Lower leg skin (tissue), 4 donors: ENCODE measurements around the gene SATL1. TPM values are rescaled to one million over a fixed set of nuclear protein-coding genes. Genes with fewer than 3 reads are reported as not detected.

Source experiments
- DNase-seq, 2 donors: peaks; one replicate each; pipeline ENCODE4 v3.0.0-alpha.2; 2019; ENCODE audit warnings: low spot score in 2 of 2
- H3K4me3 ChIP-seq: fragments of 200-600 bp; sonication (generic); 2 replicates; pipeline ENCODE4 v1.5.1; 2017; ENCODE audit warnings: mild to moderate bottlenecking, low read depth; ENCODE audit not compliant: poor library complexity, severe bottlenecking
- POLR2A ChIP-seq, 2 donors: fragments of 450-650 bp; IDR thresholded peaks; one replicate each; pipeline ENCODE4 v1.6.1; 2016 to 2017; ENCODE audit warnings: antibody characterized with exemption in 2 of 2, mild to moderate bottlenecking in 1 of 2, moderate library complexity in 1 of 2
- WGBS, 2 donors: methylation state at CpG; one replicate each; pipeline ENCODE4 v1.1.5; 2018; 5-methylcytosine and 5-hydroxymethylcytosine counted together
- intact Hi-C: fragments of 100-400 bp; cut with DNase I; formaldehyde crosslinking; loops from one replicate; pipeline ENCODE4 v1.15.0; 2023; ENCODE audit warnings: low total_unique reads
- total RNA-seq, 4 donors: library from RNA; depleted of rRNA; stranded (reverse); fragments of >200 nt; gene quantifications; one replicate each; pipeline ENCODE4 v1.1.0, GENCODE V29; 2016
- TF ChIP-seq, protein P1 (sequence below), 3 donors: fragments of 450-650 bp; IDR thresholded peaks; one replicate each; pipeline ENCODE4 v1.5.1; 2016; ENCODE audit warnings: antibody characterized with exemption in 3 of 3, mild to moderate bottlenecking in 3 of 3, moderate library complexity in 2 of 3

The SATL1 gene
- total RNA-seq, 4 donors from 2014 or later, result 0.10 TPM; not detected in 3

DNA sequence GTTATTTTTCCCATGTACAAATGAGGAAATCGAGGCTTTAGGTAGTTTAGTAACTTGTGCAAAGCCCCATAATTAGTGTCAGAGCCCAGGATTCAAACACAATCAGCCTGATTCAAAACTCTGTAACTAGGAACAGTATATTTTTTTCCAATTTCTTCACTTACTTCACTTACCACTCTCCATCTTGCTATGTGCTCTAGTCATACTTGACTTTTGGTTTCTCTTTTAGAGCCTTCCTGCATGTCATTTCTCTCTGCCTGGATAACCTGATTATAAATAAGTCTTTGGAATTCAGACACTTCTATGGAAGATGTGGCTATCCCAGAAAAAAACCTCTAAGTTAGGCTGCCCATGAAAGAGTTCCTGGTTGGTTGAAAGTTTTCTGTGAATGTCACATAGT lies 22.2 kb downstream of the SATL1 start:
- DNase-seq, result no peak
- no peak for TF ChIP-seq POLR2A (IDR thresholded peaks at IDR 0.05)
- TF ChIP-seq, protein P1, sequence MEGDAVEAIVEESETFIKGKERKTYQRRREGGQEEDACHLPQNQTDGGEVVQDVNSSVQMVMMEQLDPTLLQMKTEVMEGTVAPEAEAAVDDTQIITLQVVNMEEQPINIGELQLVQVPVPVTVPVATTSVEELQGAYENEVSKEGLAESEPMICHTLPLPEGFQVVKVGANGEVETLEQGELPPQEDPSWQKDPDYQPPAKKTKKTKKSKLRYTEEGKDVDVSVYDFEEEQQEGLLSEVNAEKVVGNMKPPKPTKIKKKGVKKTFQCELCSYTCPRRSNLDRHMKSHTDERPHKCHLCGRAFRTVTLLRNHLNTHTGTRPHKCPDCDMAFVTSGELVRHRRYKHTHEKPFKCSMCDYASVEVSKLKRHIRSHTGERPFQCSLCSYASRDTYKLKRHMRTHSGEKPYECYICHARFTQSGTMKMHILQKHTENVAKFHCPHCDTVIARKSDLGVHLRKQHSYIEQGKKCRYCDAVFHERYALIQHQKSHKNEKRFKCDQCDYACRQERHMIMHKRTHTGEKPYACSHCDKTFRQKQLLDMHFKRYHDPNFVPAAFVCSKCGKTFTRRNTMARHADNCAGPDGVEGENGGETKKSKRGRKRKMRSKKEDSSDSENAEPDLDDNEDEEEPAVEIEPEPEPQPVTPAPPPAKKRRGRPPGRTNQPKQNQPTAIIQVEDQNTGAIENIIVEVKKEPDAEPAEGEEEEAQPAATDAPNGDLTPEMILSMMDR (IDR thresholded peaks at IDR 0.05), result no peak
- 29 to 68% methylated on average over 1 of the region's 1 CpG for WGBS, 2 donors
- intact Hi-C loops, result no loop called here
- no peak overlapping the region for H3K4me3 ChIP-seq

DNA sequence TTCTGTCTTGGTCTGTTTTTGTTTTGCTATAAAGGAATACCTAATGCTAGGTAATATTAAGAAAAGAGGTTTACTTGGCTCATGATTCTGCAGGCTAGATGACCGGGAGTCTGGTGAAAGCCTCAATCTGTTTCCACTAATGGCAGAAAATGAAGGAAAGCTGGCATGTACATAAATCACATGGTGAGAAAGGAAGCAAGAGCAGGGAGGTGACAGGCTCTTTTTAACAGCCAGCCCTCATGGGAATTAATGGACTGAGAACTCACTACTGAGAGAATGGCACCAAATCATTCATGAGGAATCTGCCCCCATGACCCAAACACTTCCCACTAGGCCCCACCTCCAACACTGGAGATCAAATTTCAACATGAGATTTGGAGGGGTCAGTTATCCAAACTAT lies 27.6 kb downstream of the SATL1 start:
- DNase-seq, result no peak
- intact Hi-C loops, result no loop called here
- no peak overlapping the region for H3K4me3 ChIP-seq
- TF ChIP-seq POLR2A (IDR thresholded peaks at IDR 0.05), result no peak
- TF ChIP-seq, protein P1 (IDR thresholded peaks at IDR 0.05), result no peak
- 63 to 79% methylated on average over 1 of the region's 1 CpG for WGBS, 2 donors

DNA sequence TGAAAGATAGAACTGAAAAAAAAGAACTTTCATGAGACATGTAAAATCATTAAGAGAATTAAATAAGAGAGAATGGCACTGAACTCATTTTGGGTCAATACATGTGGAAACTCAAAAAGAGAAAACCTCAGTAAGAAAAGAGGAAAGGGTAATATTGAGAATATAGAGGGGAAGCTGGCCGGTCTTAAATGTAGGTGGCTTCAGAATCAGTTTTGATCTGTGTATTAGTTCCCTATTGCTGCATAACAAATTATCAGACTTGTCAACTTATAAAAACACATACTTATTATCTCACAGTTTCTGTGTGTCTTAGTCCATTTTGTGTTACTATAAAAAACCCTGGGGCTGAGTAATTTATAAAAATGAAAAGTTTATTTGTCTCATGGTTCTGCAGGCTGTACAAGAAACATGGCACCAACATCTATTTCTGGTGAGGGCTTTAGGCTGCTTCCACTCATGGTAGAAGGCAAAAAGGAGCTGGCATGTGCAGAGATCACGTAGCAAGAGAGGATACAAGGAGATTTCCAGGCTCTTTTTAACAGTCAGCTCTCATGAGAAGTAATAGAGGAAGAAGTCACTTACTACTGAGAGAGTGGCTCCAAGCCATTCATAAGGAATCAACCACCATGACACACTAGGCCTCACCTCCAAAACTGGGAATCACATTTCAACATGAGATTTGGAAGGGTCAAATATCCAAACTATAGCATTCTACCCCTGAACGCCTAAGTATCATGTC lies 29.6 kb downstream of the SATL1 start:
- 67 to 87% methylated on average over 3 of the region's 3 CpGs for WGBS, 2 donors
- intact Hi-C loops, result no loop called here
- DNase-seq, result no peak
- no peak overlapping the region for H3K4me3 ChIP-seq
- TF ChIP-seq POLR2A (IDR thresholded peaks at IDR 0.05), result no peak
- TF ChIP-seq, protein P1 (IDR thresholded peaks at IDR 0.05), result no peak

GRCh38 chrX:85203461-85203970 lies 40.1 kb downstream of the SATL1 start:
- TF ChIP-seq POLR2A (IDR thresholded peaks at IDR 0.05), result no peak
- TF ChIP-seq, protein P1 (IDR thresholded peaks at IDR 0.05), result no peak
- no peak for DNase-seq
- H3K4me3 ChIP-seq, result no peak overlapping the region
- WGBS, 2 donors, result 92% methylated on average over 6 to 8 of the region's 8 CpGs
- intact Hi-C loops, result no loop called here

DNA sequence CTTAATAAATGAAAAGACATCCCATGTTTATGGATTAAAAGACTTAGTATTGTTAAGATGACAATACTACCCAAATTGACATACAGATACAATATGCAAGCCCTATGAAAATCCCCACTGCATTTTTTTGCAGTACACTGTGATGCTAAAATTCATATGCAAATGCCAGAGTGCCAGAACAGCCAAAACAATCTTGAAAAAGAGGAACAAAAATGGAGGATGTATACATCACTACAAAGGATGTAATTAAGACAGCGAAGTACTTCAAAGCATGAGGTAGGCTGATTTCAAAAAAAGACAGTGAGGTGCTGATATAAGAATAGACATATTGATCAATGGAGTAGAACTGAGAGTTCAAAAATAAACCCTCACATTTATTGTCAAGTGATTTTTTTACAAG lies 47.3 kb downstream of the SATL1 start:
- H3K4me3 ChIP-seq, result no peak overlapping the region
- 52 to 78% methylated on average over 1 of the region's 1 CpG for WGBS, 2 donors
- DNase-seq, result no peak
- intact Hi-C loops, result no loop called here
- no peak for TF ChIP-seq POLR2A (IDR thresholded peaks at IDR 0.05)
- TF ChIP-seq, protein P1 (IDR thresholded peaks at IDR 0.05), result no peak
